GM12801 (cell line): Measurements from ENCODE around the gene ARF4.

Experiments
- CTCF ChIP-seq: IDR thresholded peaks from one replicate; pipeline ENCODE4 v1.5.1; 2011; ENCODE audit warnings: control low read depth; ENCODE audit not compliant: insufficient read length; ENCODE audit errors: extremely low read depth

ARF4 gene

GRCh38 chr3:57617739-57618138, 20.6 kb upstream of the ARF4 start:
- TF ChIP-seq CTCF: no peak

GRCh38 chr3:57616233-57616632, 19.1 kb upstream of the ARF4 start:
- TF ChIP-seq CTCF: no peak

DNA sequence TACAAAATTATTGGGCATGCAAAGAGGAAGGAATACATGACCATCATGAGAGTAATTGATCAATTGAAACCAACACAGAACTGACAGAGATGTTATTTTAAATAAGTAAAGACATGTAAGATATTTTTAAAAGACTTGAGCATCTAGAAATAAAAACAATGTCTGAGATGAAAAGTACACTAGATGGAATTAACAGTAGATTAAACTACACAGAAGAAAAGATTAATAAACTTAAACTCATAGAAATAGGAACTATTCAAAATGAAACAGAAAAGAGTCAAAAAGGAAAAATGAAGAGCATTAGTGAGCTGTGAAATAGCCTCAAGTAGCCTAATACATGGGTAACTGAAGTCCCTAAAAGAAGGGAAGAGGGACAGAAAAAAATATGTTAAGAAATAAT, 8.5 kb upstream of the ARF4 start:
- no peak for TF ChIP-seq CTCF

DNA sequence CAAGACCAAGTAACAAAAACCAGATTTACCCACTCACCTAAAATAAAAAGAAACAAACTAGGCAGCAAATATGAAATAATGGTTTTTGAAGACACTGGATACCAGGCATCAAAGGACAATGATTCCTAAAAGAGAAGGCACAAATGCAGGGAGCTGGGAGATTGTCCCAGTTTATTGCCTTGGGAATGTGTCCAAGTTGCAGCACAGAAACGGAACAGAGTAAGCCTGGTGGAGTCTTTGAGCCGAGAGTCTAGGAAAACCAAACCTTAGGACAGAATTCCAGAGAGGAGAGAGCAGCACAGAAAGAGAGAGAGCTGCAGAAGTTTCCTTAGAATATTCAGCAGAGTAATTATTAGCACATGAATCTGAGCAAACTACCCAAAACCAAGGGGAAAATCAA, 7.8 kb upstream of the ARF4 start:
- no peak for TF ChIP-seq CTCF

DNA sequence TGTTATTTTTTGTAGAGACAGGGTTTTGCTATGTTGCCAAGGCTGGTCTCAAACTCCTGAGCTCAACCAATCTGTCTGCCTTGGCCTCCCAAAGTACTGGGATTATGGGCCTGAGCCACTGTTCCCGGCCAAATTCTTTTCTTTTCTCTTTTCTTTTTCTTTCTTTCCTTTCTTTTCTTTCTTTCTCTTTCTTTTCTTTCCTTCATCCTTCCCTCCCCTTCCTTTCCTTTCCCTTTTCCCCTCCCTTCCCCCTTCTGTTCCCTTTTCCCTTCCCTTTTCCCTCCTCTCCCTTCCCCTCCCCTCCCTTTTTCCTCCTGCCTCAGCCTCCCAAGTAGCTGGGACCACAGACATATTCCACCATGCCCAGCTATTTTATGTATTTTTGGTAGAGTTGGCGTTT, 3.1 kb upstream of the ARF4 start:
- TF ChIP-seq CTCF: no peak

GRCh38 chr3:57598765-57599360, 1.7 kb upstream of the ARF4 start:
- no peak for TF ChIP-seq CTCF

DNA sequence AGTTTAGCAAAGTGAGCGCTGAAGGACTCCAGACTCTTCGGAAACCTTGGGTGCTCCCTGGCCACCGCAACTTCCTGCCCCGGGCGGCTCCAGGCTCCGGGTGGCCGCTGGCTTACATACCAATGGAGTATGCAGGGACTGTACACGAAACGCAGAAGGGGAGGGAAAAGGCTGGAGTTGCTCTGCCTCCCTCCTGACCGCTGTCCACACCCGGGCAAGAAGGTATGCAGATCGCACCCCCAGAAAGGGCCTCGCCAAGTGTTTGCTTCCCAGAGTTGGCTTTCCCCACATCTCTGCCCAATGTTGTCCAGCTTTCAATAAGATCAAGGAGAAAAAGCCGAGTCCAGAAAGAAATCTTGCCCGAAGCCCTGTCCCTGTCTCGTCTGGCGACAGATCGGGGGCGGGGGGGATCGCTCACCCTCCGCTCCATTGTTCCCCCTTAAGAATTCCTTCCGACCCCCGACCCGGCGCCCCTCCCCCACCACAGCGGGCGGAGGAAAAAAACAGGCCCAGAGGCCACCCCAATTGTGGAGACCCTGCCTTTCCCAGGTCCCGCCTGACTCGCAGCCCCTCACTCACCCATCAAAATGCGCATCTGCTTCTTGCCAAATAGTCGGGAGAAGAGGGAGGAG, 533 bp downstream of the ARF4 start:
- no peak for TF ChIP-seq CTCF
